Measurements from ENCODE around the gene STAT2. TPM values are rescaled to one million over a fixed set of nuclear protein-coding genes. Genes with fewer than 3 reads are reported as not detected.

STAT2 gene
- total RNA-seq, 1 donor from 2014 or later, result 47.9 TPM

DNA sequence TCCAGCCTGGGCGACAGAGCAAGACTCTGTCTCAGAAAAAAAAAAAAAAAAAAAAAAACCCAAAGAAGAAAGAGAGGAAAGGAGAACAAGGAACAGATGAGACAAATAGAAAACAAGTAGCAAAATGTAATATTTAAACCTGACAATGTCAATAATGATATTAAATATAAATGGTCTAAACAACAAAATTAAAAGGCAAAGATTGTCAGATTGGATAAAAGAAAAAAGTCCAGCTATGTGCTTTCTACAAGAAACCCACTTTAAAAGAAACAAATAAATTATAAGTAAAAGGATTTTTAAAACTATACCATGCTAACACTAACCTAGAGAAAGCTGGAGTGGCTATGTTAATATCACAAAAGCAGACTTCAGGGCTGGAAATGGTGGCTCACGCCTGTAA is 32.4 kb upstream of the STAT2 start:
- H3K4me3 ChIP-seq (ENCODE audit: low read depth, low read length), result no peak overlapping the region
- no peaks in the 10 kb centered on the region for H3K27me3 ChIP-seq (ENCODE audit: control insufficient read depth, insufficient read depth, low read length)
- no peaks in the 10 kb centered on the region for H3K36me3 ChIP-seq (ENCODE audit: control insufficient read depth, insufficient read depth, low read length)
- DNase-seq (ENCODE audit: low read depth), result no peak
- TF ChIP-seq, protein P1, sequence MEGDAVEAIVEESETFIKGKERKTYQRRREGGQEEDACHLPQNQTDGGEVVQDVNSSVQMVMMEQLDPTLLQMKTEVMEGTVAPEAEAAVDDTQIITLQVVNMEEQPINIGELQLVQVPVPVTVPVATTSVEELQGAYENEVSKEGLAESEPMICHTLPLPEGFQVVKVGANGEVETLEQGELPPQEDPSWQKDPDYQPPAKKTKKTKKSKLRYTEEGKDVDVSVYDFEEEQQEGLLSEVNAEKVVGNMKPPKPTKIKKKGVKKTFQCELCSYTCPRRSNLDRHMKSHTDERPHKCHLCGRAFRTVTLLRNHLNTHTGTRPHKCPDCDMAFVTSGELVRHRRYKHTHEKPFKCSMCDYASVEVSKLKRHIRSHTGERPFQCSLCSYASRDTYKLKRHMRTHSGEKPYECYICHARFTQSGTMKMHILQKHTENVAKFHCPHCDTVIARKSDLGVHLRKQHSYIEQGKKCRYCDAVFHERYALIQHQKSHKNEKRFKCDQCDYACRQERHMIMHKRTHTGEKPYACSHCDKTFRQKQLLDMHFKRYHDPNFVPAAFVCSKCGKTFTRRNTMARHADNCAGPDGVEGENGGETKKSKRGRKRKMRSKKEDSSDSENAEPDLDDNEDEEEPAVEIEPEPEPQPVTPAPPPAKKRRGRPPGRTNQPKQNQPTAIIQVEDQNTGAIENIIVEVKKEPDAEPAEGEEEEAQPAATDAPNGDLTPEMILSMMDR (IDR thresholded peaks at IDR 0.05; ENCODE audit: insufficient read depth, low read length, severe bottlenecking), result no peak
- FAIRE-seq, result no peak

DNA sequence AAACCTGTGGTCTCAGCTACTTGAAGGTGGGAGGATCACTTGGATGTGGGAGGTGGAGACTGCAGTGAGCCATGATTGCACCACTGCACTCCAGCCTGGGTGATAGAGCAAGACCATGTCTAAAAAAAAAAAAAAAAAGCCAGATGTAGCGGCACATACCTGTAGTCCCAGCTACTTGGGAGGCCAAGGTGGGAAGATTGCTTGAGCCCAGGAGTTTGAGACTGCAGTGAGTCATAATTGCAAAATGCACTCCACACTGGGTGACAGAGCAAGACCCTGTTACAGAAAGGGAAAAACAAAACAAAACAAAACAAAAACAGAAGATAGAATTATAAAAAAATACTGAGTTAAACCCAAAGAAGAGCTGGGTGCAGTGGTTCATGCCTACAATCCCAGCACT is 31.8 kb upstream of the STAT2 start:
- TF ChIP-seq, protein P1 (IDR thresholded peaks at IDR 0.05; ENCODE audit: insufficient read depth, low read length, severe bottlenecking), result no peak
- no peak for FAIRE-seq
- Histone ChIP-seq H3K4me3 (ENCODE audit: low read depth, low read length) (no peak overlapping the region), H3K27me3 (ENCODE audit: control insufficient read depth, insufficient read depth, low read length) (no peaks in the 10 kb centered on the region), H3K36me3 (ENCODE audit: control insufficient read depth, insufficient read depth, low read length) (no peaks in the 10 kb centered on the region)
- DNase-seq (ENCODE audit: low read depth), result no peak

DNA sequence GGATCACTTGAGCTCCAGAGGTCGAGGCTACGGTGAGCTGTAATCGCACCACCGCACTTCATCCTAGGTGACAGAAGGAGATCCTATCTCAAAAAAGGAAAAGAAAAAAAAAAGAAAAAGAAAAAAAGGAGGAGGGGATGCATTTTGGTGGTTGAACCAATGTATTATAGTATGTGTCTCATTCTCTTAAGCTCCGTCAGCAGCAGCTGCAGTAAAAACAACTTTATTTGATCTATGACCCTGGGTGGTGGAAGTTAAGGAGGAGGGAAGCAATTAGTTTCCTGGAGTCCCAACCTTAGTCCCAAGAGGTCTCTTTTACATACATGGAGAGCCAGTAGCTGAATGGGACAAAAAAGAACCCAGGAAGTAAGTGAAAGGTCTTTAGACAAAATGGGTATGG is 29.5 kb upstream of the STAT2 start:
- FAIRE-seq (no peak), DNase-seq (ENCODE audit: low read depth) (no peak)
- no peak overlapping the region for H3K4me3 ChIP-seq (ENCODE audit: low read depth, low read length)
- H3K36me3 ChIP-seq (ENCODE audit: control insufficient read depth, insufficient read depth, low read length), result no peaks in the 10 kb centered on the region
- TF ChIP-seq, protein P1 (IDR thresholded peaks at IDR 0.05; ENCODE audit: insufficient read depth, low read length, severe bottlenecking), result no peak
- H3K27me3 ChIP-seq (ENCODE audit: control insufficient read depth, insufficient read depth, low read length), result no peaks in the 10 kb centered on the region

DNA sequence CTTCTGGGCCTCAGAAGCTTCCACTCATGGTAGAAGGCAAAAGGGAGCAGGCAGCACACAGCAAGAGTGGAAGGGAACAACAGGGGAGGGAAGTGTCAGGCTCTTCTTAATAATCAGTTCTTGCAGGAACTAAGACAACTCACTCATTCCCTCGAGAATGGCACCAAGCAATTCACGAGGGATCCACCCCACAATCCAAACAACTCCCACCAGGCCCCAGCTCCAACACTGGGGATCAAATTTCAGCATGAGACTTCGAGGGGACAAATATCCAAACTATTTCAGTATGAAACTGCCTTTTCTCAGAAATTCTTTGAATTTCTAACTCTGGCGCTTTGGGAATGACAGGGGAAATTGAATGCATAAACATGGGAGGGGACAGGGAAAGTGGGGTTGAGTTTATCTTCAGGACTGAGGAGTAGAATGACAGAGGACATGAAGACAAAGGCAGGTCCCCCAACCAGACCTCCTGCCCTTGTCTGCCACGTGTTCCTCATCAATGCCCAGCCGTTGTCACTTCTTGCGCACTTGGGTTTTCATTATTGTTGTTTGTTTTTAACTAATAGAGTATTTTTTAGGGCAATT is 27.3 kb upstream of the STAT2 start:
- Histone ChIP-seq H3K36me3 (ENCODE audit: control insufficient read depth, insufficient read depth, low read length) (no peaks in the 10 kb centered on the region), H3K4me3 (ENCODE audit: low read depth, low read length) (no peak overlapping the region), H3K27me3 (ENCODE audit: control insufficient read depth, insufficient read depth, low read length) (no peaks in the 10 kb centered on the region)
- TF ChIP-seq, protein P1 (IDR thresholded peaks at IDR 0.05; ENCODE audit: insufficient read depth, low read length, severe bottlenecking), result no peak
- no peak for FAIRE-seq
- no peak for DNase-seq (ENCODE audit: low read depth)

DNA sequence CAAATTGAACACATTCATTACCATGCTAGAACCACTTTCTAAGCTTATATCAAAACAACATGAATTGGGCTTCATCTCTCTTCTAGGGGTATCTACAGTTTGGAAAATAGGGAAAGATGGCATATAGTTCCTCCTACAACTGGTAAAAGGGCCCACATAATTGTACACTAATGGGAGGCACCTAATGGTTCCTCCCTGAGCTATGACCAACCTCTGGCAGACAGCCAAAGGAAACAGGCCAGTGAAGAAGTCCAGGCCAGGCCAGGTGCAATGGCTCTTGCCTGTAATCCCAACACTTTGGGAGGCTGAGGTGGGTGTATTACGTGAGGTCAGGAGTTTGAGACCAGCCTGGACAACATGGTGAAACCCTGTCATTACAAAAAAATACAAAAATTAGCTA is 26.0 kb upstream of the STAT2 start:
- TF ChIP-seq, protein P1 (IDR thresholded peaks at IDR 0.05; ENCODE audit: insufficient read depth, low read length, severe bottlenecking), result no peak
- Histone ChIP-seq H3K4me3 (ENCODE audit: low read depth, low read length) (no peak overlapping the region), H3K27me3 (ENCODE audit: control insufficient read depth, insufficient read depth, low read length) (no peaks in the 10 kb centered on the region), H3K36me3 (ENCODE audit: control insufficient read depth, insufficient read depth, low read length) (no peaks in the 10 kb centered on the region)
- FAIRE-seq, result no peak
- DNase-seq (ENCODE audit: low read depth), result peak; percentile 20

DNA sequence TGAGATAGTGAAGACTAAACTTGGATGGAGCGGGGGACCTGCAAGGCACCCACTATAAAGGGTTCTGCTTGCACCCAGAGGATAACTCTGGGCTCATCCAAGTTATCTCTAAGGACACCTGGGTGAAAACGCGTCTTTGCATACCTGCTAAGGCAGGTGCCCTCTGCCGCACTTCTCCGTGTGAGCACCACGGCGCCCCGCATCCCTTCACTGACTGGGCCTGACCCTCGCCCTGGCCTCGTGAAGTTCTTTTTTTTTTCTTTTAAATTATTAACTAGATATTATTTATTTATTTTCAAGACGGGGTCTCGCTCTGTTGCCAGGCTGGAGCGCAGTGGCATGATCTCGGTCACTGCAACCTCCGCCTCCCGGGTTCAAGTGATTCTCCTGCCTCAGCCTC is 22.7 kb upstream of the STAT2 start:
- FAIRE-seq, result no peak
- H3K4me3 ChIP-seq (ENCODE audit: low read depth, low read length), result no peak overlapping the region
- H3K27me3 ChIP-seq (ENCODE audit: control insufficient read depth, insufficient read depth, low read length), result no peaks in the 10 kb centered on the region

More for the DNA sequence above, 22.7 kb upstream of the STAT2 start:
- no peak for DNase-seq (ENCODE audit: low read depth)
- TF ChIP-seq, protein P1 (IDR thresholded peaks at IDR 0.05; ENCODE audit: insufficient read depth, low read length, severe bottlenecking), result no peak
- no peaks in the 10 kb centered on the region for H3K36me3 ChIP-seq (ENCODE audit: control insufficient read depth, insufficient read depth, low read length)
